Hematopoietic multipotent progenitor cell treated with erythropoietin and hydrocortisone succinate and interleukin-3 and kit ligand, for 8 days (in vitro differentiated cells): ENCODE results near the gene FBXL14.
"Not testable (repeated sequence)": the region's sequence is repeated elsewhere in the genome, so short reads cannot be mapped to it uniquely, and the experiment has no call there.

ENCODE experiments used
- DNase-seq: peaks from one replicate; pipeline ENCODE4 v3.0.0-alpha.2; 2015

FBXL14 gene

GRCh38 chr12:1566449-1567135, 27.8 kb downstream of the FBXL14 start:
- no peak for DNase-seq

GRCh38 chr12:1565172-1565571, 29.2 kb downstream of the FBXL14 start:
- DNase-seq = no peak

- no peak for DNase-seq
These were observed 30.3 kb downstream of the FBXL14 start for GRCh38 chr12:1564067-1564466.

- no peak for DNase-seq
These were observed 31.5 kb downstream of the FBXL14 start for GRCh38 chr12:1562813-1563407.

GRCh38 chr12:1560704-1561103, 33.7 kb downstream of the FBXL14 start:
- DNase-seq = no peak

- no peak for DNase-seq
These were observed 34.7 kb downstream of the FBXL14 start for GRCh38 chr12:1559676-1560091.

GRCh38 chr12:1558108-1558507, 36.3 kb downstream of the FBXL14 start:
- not testable (repeated sequence) for DNase-seq

GRCh38 chr12:1553987-1554982, 40.1 kb downstream of the FBXL14 start:
- DNase-seq = no peak

GRCh38 chr12:1553536-1553935, 40.8 kb downstream of the FBXL14 start:
- no peak for DNase-seq

- no peak for DNase-seq
These were observed 41.4 kb downstream of the FBXL14 start for GRCh38 chr12:1552911-1553491.

- DNase-seq = no peak
These were observed 42.2 kb downstream of the FBXL14 start for GRCh38 chr12:1552171-1552570.

- no peak for DNase-seq
These were observed 42.9 kb downstream of the FBXL14 start for GRCh38 chr12:1551496-1551895.

GRCh38 chr12:1546931-1547640, 47.3 kb downstream of the FBXL14 start:
- no peak for DNase-seq

GRCh38 chr12:1544996-1545700, 49.2 kb downstream of the FBXL14 start:
- DNase-seq = peak; percentile 38

- no peak for DNase-seq
These were observed 51.8 kb downstream of the FBXL14 start for GRCh38 chr12:1542599-1542998.

GRCh38 chr12:1540690-1541089, 53.7 kb downstream of the FBXL14 start:
- no peak for DNase-seq

GRCh38 chr12:1539135-1539534, 55.2 kb downstream of the FBXL14 start:
- no peak for DNase-seq

GRCh38 chr12:1536817-1537216, 57.6 kb downstream of the FBXL14 start:
- no peak for DNase-seq

- peak; percentile 38 for DNase-seq
These were observed 59.6 kb downstream of the FBXL14 start for GRCh38 chr12:1534748-1535147.

GRCh38 chr12:1533602-1534304, 60.6 kb downstream of the FBXL14 start:
- peak; percentile 30 for DNase-seq

GRCh38 chr12:1533205-1533601, 61.2 kb downstream of the FBXL14 start:
- peak; percentile 68 for DNase-seq
